Retinal pigment epithelial cell (primary cell): Measurements from ENCODE around the gene FAS.

Source experiments
- DNase-seq: peaks from one replicate; pipeline ENCODE4 v3.0.0-alpha.2; 2010; ENCODE audit warnings: low read depth
- H3K4me3 ChIP-seq: 2 replicates; pipeline ENCODE4 v1.5.1; 2011; ENCODE audit warnings: mild to moderate bottlenecking, low read length, control low read depth, moderate library complexity
- TF ChIP-seq, protein P1 (sequence below): conservative IDR thresholded peaks from 2 replicates; pipeline ENCODE4 v1.5.1; 2011; ENCODE audit warnings: low read depth, low read length, control low read depth, inconsistent platforms

Gene FAS

DNA sequence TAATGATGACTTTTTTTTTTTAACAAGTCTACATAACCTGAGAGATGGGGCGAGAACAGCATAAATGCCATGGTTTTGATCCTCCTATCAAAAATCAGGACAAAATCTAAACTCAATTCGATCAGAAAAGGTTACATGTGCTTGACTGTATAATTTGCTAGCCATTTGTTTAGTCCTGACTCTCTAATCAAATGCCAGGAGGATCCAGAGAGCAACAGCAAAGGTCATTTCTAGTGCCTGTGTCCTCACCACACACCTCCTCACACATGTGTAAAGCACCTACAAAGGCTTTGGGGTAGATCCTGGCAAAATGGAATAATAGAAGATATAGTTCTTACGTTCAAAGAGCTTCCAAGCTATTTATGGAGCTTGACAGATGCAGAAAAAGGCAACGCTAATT is 11.0 kb upstream of the FAS start:
- TF ChIP-seq, protein P1, sequence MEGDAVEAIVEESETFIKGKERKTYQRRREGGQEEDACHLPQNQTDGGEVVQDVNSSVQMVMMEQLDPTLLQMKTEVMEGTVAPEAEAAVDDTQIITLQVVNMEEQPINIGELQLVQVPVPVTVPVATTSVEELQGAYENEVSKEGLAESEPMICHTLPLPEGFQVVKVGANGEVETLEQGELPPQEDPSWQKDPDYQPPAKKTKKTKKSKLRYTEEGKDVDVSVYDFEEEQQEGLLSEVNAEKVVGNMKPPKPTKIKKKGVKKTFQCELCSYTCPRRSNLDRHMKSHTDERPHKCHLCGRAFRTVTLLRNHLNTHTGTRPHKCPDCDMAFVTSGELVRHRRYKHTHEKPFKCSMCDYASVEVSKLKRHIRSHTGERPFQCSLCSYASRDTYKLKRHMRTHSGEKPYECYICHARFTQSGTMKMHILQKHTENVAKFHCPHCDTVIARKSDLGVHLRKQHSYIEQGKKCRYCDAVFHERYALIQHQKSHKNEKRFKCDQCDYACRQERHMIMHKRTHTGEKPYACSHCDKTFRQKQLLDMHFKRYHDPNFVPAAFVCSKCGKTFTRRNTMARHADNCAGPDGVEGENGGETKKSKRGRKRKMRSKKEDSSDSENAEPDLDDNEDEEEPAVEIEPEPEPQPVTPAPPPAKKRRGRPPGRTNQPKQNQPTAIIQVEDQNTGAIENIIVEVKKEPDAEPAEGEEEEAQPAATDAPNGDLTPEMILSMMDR = no peak
- DNase-seq = no peak
- H3K4me3 ChIP-seq = no peak overlapping the region

DNA sequence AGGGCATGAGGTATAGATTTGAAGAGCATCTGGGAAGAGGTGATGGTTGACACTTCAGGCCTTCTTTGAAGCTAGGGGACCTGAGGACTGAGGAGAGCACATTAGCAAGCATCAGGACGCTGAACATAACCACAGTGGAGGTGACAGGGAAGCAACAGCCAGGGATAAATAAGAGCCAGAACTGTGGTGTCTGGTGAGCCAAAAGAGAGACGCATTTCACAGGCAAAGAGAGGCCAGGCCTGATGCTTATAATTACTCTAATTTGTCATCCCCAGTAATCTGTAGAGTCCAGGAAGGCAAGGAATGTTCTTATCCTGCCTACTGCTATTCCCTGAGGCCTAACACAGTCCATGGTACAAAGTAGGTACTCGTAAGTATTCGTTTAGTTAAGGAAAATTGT is 10.4 kb upstream of the FAS start:
- TF ChIP-seq, protein P1 = no peak
- no peak overlapping the region for H3K4me3 ChIP-seq
- no peak for DNase-seq

DNA sequence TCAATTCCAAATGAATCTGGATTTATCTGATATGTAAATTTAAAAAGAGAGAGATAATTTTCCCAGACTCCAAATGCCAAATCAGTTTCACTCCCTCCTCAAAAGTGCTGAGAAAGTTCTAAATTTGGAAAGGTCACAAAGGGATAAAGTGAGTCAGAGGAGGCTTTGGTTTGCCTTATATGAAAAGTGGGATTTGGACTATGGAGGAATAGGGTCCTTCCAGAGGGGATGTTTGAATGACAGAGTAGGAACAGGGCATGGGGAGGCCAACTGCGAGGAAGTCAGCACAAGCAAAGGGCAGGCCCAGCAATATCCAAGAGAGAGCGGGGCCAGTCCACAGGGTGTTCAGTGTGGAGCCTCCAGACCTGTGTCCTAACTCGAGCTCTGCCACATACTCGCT is 9.8 kb upstream of the FAS start:
- TF ChIP-seq, protein P1 = no peak
- H3K4me3 ChIP-seq = no peak overlapping the region
- no peak for DNase-seq

DNA sequence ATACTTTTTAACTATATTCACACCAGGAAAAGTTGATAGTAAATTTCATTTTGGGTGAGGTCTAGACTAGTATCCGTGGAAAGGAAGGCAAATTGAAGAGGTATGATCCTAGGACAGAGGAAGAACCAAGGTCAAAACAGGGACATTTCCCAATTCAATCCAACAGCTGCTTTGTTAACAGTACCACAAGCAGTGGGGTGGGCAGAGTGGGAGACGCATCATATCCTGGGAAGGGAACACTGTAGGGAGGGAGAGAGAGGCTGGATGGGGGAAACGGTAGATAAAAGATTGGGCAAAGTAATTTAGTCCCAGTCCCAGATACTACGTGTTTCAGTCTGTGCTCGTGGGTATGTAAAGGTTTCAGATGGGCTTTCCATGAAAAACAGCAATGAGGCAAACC is 9.2 kb upstream of the FAS start:
- TF ChIP-seq, protein P1 = no peak
- no peak for DNase-seq
- no peak overlapping the region for H3K4me3 ChIP-seq

DNA sequence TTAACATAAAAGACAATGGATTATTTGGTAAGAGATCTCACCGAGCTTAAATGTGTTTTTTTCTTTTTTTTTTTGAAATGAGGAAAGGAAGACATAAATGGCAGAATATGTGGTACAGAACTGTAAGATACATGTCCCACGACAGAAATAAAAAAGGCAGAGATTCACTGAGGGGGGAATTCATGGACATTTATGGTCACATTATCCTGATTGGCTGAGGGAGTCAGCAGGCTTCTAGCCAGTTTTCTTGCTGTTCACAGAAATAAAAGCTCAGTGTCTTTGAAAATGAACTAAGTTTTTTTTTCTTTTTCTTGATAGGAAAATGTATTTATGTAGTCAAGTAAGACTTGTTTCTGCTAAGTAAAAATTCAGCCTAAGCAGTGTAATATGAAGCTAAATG is 8.2 kb upstream of the FAS start:
- no peak overlapping the region for H3K4me3 ChIP-seq
- no peak for DNase-seq
- TF ChIP-seq, protein P1 = no peak

DNA sequence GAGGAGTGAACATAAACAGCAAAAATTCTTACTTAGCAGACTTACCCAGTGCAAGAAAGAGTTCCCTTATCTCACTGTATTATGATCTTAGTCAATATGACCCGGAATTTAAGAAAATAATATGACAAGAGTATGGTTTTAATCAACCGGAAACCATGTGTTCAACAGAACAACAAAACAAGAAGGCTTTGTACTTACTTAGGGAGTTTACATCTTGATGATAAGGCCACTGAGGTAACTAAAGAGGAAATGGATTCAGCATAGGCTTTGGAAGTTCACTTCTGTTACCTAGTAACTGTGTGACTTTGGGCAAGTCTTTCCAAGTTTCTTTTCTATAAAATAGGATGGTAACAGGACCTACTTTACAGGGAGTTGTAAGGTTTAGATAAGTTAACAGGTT is 7.4 kb upstream of the FAS start:
- no peak for DNase-seq
- H3K4me3 ChIP-seq = no peak overlapping the region
- TF ChIP-seq, protein P1 = no peak

DNA sequence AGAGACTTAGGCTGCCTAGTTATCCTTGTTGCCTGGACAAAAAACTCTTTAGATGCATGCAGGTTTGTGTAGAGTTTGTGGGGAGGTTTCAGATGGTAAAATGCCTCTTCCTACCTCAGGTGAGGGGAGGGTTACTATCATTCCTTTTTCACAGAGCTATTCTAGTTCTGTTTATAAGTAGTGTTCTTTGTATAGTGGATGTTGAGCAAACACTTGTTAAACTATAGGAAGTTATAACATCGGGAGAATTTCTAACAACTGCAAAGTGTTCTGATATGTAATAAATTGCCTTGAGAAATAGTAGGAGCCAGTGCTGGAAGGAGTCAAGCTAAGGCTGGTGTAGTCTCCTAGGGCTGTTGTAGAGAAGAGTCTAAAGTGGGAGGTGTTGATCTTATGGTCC is 6.7 kb upstream of the FAS start:
- DNase-seq = no peak
- H3K4me3 ChIP-seq = no peak overlapping the region
- TF ChIP-seq, protein P1 = no peak
